ENCODE results near the gene BFAR.

DNA sequence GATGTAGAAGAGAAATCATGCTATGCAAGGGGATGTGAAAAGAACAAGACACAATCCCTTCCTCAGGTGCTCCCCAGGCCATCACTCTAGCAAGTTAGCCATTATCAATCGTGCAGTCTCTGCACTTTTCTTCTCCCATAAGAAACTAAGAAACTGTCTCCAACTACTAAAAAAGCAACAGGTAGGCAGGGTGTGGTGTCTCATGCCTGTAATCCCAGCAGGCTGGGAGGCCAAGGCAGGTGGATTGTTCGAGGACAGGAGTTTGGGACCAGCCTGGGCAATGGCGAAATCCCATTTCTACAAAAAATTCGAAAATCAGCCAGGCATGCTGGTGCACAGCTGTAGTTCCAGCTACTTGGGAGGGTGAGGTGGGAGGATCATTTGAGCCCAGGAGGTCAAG is 16.5 kb upstream of the BFAR start:
- no peak for TF ChIP-seq POLR2AphosphoS5 (IDR thresholded peaks at IDR 0.05; ENCODE audit: low read depth, low read length)
- TF ChIP-seq POLR2A (IDR thresholded peaks at IDR 0.05; ENCODE audit: low read depth, low read length) = no peak
- no peak for TF ChIP-seq TAF1 (IDR thresholded peaks at IDR 0.05; ENCODE audit: borderline replicate concordance, low read depth, low read length)

All from GM12892 (cell line).